ENCODE data around the gene CUTC.

The CUTC gene

DNA sequence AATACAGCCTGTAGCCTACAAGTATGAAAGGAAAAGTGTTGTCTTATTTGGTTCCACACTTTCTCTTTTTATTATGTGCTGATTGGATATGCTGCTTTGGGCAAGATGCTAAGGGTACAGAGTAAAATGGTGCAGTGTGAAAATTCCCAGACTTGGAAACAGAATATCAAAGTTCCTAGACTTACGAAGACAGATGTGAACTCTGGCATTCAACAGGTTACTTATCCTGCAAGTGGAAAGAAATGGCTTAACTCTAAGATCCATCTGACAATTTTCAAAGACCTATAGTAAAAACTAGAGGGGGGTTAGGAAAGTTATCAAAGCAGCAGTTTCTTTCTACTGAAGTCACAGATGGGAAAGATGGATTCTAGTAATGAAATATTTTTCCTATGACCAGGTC lies 24.1 kb downstream of the CUTC start:
- TF ChIP-seq, protein P1, sequence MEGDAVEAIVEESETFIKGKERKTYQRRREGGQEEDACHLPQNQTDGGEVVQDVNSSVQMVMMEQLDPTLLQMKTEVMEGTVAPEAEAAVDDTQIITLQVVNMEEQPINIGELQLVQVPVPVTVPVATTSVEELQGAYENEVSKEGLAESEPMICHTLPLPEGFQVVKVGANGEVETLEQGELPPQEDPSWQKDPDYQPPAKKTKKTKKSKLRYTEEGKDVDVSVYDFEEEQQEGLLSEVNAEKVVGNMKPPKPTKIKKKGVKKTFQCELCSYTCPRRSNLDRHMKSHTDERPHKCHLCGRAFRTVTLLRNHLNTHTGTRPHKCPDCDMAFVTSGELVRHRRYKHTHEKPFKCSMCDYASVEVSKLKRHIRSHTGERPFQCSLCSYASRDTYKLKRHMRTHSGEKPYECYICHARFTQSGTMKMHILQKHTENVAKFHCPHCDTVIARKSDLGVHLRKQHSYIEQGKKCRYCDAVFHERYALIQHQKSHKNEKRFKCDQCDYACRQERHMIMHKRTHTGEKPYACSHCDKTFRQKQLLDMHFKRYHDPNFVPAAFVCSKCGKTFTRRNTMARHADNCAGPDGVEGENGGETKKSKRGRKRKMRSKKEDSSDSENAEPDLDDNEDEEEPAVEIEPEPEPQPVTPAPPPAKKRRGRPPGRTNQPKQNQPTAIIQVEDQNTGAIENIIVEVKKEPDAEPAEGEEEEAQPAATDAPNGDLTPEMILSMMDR (IDR thresholded peaks at IDR 0.05; ENCODE audit: low read length, missing control alignments), result no peak
- DNase-seq (ENCODE audit: low read depth), result no peak

DNA sequence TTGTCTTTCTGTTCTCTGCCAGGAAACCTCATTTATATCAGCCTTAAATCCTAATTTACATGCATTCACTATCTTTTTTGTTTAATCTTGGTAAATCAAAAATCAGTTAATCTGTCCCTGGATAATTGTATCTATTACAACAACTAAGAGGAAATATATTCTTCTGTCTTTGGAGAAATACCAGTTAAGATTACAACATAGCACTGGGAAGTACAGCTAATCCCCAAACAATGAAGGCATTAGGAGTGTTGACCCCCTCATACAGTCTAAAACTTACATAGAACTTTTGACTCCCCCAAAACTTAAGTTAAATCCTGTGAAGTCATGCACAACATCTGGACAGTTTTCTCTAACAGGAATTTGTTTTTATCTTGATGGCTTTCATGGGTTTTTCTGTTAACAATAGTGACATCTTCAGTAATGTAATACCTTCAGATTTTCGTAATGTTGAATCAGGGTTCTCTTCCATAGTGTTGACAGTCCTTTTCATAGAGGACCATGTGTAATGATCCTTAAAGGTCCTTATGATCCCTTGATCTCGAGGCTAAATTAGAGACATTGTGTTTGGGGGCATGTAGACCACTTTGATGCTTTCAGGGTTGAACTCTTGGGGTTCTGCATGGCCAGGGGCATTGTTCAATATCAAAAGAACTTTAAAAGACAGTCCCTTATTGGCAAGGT lies 26.3 kb downstream of the CUTC start:
- DNase-seq (ENCODE audit: low read depth), result peak; percentile 62
- no peak overlapping the region for H3K4me3 ChIP-seq (replicated peaks; ENCODE audit: low read depth, low read length)
- TF ChIP-seq, protein P1 (IDR thresholded peaks at IDR 0.05; ENCODE audit: low read length, missing control alignments), result no peak

More for the DNA sequence above, 24.1 kb downstream of the CUTC start:
- H3K4me3 ChIP-seq (replicated peaks; ENCODE audit: low read depth, low read length), result no peak overlapping the region

DNA sequence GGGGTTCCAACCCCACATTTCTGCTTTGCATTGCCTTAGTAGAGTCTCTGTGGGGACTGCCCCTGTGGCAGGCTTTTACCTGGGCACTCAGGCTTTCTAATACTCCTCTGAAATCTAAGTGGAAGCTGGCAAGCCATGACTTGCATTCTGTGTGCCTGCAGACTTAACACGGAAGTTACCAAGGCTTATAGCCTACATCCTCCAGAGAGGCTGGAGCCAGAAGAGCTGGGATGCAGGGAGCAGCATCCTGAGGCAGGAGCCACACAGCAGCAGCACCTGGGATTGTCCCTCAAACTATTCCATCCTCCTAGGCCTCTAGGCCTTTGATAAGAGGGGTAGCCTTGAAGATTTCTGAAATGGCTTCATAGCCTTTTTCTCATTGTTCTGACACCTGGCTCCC lies 28.3 kb downstream of the CUTC start:
- H3K4me3 ChIP-seq (replicated peaks; ENCODE audit: low read depth, low read length), result no peak overlapping the region
- no peak for DNase-seq (ENCODE audit: low read depth)
- TF ChIP-seq, protein P1 (IDR thresholded peaks at IDR 0.05; ENCODE audit: low read length, missing control alignments), result no peak

DNA sequence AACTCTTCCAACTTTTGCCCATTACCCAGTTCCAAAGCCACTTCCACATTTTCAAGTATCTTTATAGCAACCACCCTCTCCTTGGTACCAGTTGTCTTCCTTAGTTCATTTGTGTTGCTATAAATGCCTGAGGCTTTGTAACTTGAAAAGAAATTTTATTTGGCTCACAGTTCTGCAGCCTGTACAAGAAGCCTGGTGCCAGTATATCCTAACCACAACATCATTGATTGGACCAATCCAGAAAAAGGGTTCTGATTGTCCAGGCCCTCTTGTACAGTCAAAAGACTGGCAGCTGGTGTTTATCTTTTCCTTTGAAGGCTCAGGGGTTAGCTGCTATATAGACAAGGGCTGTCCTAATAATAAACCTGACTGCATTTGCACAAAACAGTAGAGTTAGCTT lies 29.3 kb downstream of the CUTC start:
- H3K4me3 ChIP-seq (replicated peaks; ENCODE audit: low read depth, low read length), result no peak overlapping the region
- TF ChIP-seq, protein P1 (IDR thresholded peaks at IDR 0.05; ENCODE audit: low read length, missing control alignments), result no peak
- no peak for DNase-seq (ENCODE audit: low read depth)

DNA sequence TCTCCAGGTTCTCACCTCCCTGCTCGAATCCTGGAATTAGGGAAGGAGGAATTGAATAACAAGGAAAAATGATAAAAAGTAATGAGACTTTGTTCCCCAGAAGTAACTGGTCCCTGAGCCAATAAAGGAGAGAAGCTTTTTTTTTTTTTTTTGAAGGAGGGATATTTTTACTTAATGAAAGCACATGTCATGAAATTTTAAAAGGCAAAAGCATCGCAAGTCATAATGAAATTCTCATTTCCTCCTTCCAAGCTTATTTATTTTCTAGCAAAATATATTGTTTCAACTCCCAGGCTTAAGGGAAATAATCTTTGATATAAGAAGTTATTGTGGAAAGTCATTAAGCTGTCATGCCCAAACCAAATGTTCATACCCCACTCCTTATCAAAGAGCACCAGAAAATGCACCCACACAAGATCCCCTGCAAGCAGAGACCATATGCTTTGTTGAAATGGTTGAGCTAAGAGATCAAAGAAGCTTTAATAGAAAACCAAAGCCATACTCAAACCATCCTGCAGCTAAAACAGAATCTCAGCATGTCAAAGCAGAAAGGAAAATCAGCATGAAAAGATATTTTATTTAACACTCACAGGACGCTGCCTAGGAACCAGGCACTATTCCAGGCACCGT lies 33.8 kb downstream of the CUTC start:
- H3K4me3 ChIP-seq (replicated peaks; ENCODE audit: low read depth, low read length), result no peak overlapping the region
- no peak for DNase-seq (ENCODE audit: low read depth)
- TF ChIP-seq, protein P1 (IDR thresholded peaks at IDR 0.05; ENCODE audit: low read length, missing control alignments), result no peak

DNA sequence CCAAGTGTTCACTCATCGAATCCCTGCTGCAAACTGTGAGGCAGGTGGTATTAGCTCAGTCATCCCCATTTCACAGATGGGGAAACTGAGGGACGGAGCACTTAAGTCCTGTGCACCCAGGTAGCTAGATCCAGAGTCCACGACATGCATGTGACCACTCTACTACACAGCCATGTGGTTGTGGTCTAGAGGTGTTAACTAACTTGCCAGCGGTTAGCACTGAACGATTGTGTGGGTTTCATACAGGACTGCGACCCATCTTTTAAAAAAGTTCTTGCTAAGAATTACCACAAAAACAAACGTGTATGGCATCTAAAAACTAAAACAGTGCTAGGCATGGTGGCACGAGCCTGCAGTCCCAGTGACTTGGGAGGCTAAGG lies 34.3 kb downstream of the CUTC start:
- TF ChIP-seq, protein P1 (IDR thresholded peaks at IDR 0.05; ENCODE audit: low read length, missing control alignments), result no peak
- no peak overlapping the region for H3K4me3 ChIP-seq (replicated peaks; ENCODE audit: low read depth, low read length)
- no peak for DNase-seq (ENCODE audit: low read depth)

DNA sequence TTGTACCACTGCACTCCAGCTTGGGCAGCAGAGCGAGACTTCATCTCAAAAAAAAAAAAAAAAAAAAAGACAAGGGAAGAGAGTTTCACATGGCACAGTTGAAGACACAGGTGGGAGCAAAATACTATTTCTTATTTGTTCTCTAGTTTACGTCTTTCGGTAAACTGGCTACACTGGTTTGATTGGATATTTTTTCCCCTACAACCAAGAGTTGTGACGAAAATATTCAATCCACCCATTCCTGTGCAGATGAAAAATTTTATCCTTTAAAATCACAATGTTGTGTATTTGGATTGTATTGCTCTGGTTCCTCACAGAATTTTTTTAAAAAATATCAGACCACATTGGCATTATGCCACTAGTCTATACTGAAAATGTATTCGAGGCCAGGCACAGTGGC lies 35.9 kb downstream of the CUTC start:
- TF ChIP-seq, protein P1 (IDR thresholded peaks at IDR 0.05; ENCODE audit: low read length, missing control alignments), result no peak
- no peak overlapping the region for H3K4me3 ChIP-seq (replicated peaks; ENCODE audit: low read depth, low read length)
- no peak for DNase-seq (ENCODE audit: low read depth)

All from fibroblast of pulmonary artery (primary cell).